ENCODE measurements around the gene PAWR. TPM values are rescaled to one million over a fixed set of nuclear protein-coding genes. Genes with fewer than 3 reads are reported as not detected.
"Not testable (repeated sequence)": the region's sequence is repeated elsewhere in the genome, so short reads cannot be mapped to it uniquely, and the experiment has no call there.

The PAWR gene
- total and polyA plus RNA-seq, 5 experiments from 2014 or later, result 0.38 to 8.1 (median 2.2) TPM

- ATAC-seq (no peak), DNase-seq (no peak)
- Mint-ChIP-seq H3K9me3 (no peaks in the 10 kb centered on the region), H3K27ac (no peak overlapping the region), H3K27me3 (peaks cover 0 to 4% (median under 1%) of the 10 kb centered on the region in 5 donors), H3K4me1 (no peaks in the 10 kb centered on the region), H3K36me3 (no peaks in the 10 kb centered on the region), H3K4me3 (no peak overlapping the region)
- POLR2A ChIA-PET, result no interaction called here
These were observed 55.8 kb downstream of the PAWR start for GRCh38 chr12:79634957-79635471.

- ATAC-seq (no peak), DNase-seq (no peak)
- peaks cover 0 to 11% (median 2%) of the 10 kb centered on the region in 9 donors for H3K9me3 Mint-ChIP-seq
- no peak overlapping the region for H3K4me3 Mint-ChIP-seq
- H3K27me3 Mint-ChIP-seq, result peaks cover 0 to 1% (median 0%) of the 10 kb centered on the region in 5 donors
- H3K27ac Mint-ChIP-seq, result no peak overlapping the region
- H3K36me3 Mint-ChIP-seq, result no peaks in the 10 kb centered on the region
- POLR2A ChIA-PET, result no interaction called here
- H3K4me1 Mint-ChIP-seq, result no peaks in the 10 kb centered on the region
These were observed 61.2 kb downstream of the PAWR start for GRCh38 chr12:79629561-79629960.

GRCh38 chr12:79626735-79627134 lies 64.0 kb downstream of the PAWR start:
- H3K27ac Mint-ChIP-seq, H3K27me3 Mint-ChIP-seq, POLR2A ChIA-PET: not testable (repeated sequence)

GRCh38 chr12:79624378-79624777 lies 66.4 kb downstream of the PAWR start:
- Mint-ChIP-seq H3K9me3 (peaks cover 0 to 11% (median 2%) of the 10 kb centered on the region in 9 donors), H3K4me3 (no peak overlapping the region), H3K27me3 (peaks cover 0 to 1% (median 0%) of the 10 kb centered on the region in 5 donors), H3K4me1 (no peaks in the 10 kb centered on the region), H3K36me3 (no peaks in the 10 kb centered on the region), H3K27ac (no peak overlapping the region)
- ATAC-seq, result no peak
- no peak for DNase-seq
- POLR2A ChIA-PET, result no interaction called here

More at GRCh38 chr12:79626735-79627134, 64.0 kb downstream of the PAWR start:
- H3K4me1 Mint-ChIP-seq, H3K36me3 Mint-ChIP-seq, ATAC-seq, DNase-seq, H3K4me3 Mint-ChIP-seq: not testable (repeated sequence)
- H3K9me3 Mint-ChIP-seq, result peaks cover 0 to 11% (median 2%) of the 10 kb centered on the region in 9 donors

GRCh38 chr12:79619872-79620562 lies 70.7 kb downstream of the PAWR start:
- ATAC-seq (no peak), DNase-seq (no peak)
- Mint-ChIP-seq H3K4me3 (no peak overlapping the region), H3K9me3 (peaks cover 0 to under 1% (median 0%) of the 10 kb centered on the region in 9 donors), H3K4me1 (no peaks in the 10 kb centered on the region), H3K36me3 (no peaks in the 10 kb centered on the region), H3K27ac (no peak overlapping the region), H3K27me3 (peaks cover 0 to 1% (median 0%) of the 10 kb centered on the region in 5 donors)
- POLR2A ChIA-PET, result interaction anchor here (0.6 kb wide), 1 partner anchor 10 kb away, joined by 4 read pairs; no protein-coding TSS in a partner anchor

GRCh38 chr12:79618848-79619404 lies 71.8 kb downstream of the PAWR start:
- POLR2A ChIA-PET, result interaction anchor here (0.6 kb wide), 1 partner anchor 11 kb away, joined by 4 read pairs; no protein-coding TSS in a partner anchor
- ATAC-seq (no peak), DNase-seq (no peak)
- Mint-ChIP-seq H3K4me1 (no peaks in the 10 kb centered on the region), H3K9me3 (no peaks in the 10 kb centered on the region), H3K36me3 (no peaks in the 10 kb centered on the region), H3K27ac (no peak overlapping the region), H3K4me3 (no peak overlapping the region), H3K27me3 (peaks cover 0 to 1% (median 0%) of the 10 kb centered on the region in 5 donors)

GRCh38 chr12:79617696-79618095 lies 73.1 kb downstream of the PAWR start:
- DNase-seq (no peak), ATAC-seq (no peak)
- Mint-ChIP-seq H3K27ac (no peak overlapping the region), H3K36me3 (no peaks in the 10 kb centered on the region), H3K27me3 (peaks cover 0 to 1% (median 0%) of the 10 kb centered on the region in 5 donors), H3K9me3 (no peaks in the 10 kb centered on the region), H3K4me3 (no peak overlapping the region), H3K4me1 (no peaks in the 10 kb centered on the region)
- POLR2A ChIA-PET, result no interaction called here

GRCh38 chr12:79615596-79616560 lies 74.9 kb downstream of the PAWR start:
- Mint-ChIP-seq H3K36me3 (no peaks in the 10 kb centered on the region), H3K27ac (no peak overlapping the region), H3K4me3 (no peak overlapping the region), H3K9me3 (no peaks in the 10 kb centered on the region), H3K4me1 (no peaks in the 10 kb centered on the region), H3K27me3 (no peaks in the 10 kb centered on the region)
- POLR2A ChIA-PET, result interaction anchor here (0.6 kb wide), 1 partner anchor 102 kb away, joined by 3 read pairs; no protein-coding TSS in a partner anchor
- DNase-seq (no peak), ATAC-seq (no peak)

GRCh38 chr12:79614730-79615129 lies 76.0 kb downstream of the PAWR start:
- no peaks in the 10 kb centered on the region for H3K36me3 Mint-ChIP-seq
- H3K27me3 Mint-ChIP-seq, result no peaks in the 10 kb centered on the region
- POLR2A ChIA-PET, result no interaction called here

GRCh38 chr12:79601908-79602307 lies 88.9 kb downstream of the PAWR start:
- Mint-ChIP-seq H3K27ac (no peak overlapping the region), H3K36me3 (no peaks in the 10 kb centered on the region), H3K27me3 (peaks cover 0 to 3% (median 0%) of the 10 kb centered on the region in 5 donors), H3K9me3 (peaks cover 0 to 3% (median 0%) of the 10 kb centered on the region in 9 donors), H3K4me1 (peaks cover 0 to 1% (median 0%) of the 10 kb centered on the region in 4 donors), H3K4me3 (no peak overlapping the region)
- POLR2A ChIA-PET, result no interaction called here
- DNase-seq, result no peak
- no peak for ATAC-seq

More at GRCh38 chr12:79614730-79615129, 76.0 kb downstream of the PAWR start:
- ATAC-seq, result no peak
- no peak for DNase-seq
- no peak overlapping the region for H3K27ac Mint-ChIP-seq
- H3K4me1 Mint-ChIP-seq, result no peaks in the 10 kb centered on the region
- no peaks in the 10 kb centered on the region for H3K9me3 Mint-ChIP-seq
- no peak overlapping the region for H3K4me3 Mint-ChIP-seq

GRCh38 chr12:79597910-79598309 lies 92.9 kb downstream of the PAWR start:
- H3K9me3 Mint-ChIP-seq, result peaks cover 0 to 3% (median 0%) of the 10 kb centered on the region in 9 donors
- H3K27me3 Mint-ChIP-seq, result peaks cover 0 to 3% (median 0%) of the 10 kb centered on the region in 5 donors
- DNase-seq (no peak), ATAC-seq (no peak)
- POLR2A ChIA-PET, result no interaction called here
- peaks cover 0 to 1% (median 0%) of the 10 kb centered on the region in 4 donors for H3K4me1 Mint-ChIP-seq
- H3K36me3 Mint-ChIP-seq, result no peaks in the 10 kb centered on the region
- H3K27ac Mint-ChIP-seq, result no peak overlapping the region
- H3K4me3 Mint-ChIP-seq, result no peak overlapping the region

GRCh38 chr12:79596719-79597350 lies 93.9 kb downstream of the PAWR start:
- Mint-ChIP-seq H3K9me3 (peaks cover 0 to 3% (median 0%) of the 10 kb centered on the region in 9 donors), H3K27ac (no peak overlapping the region), H3K36me3 (no peaks in the 10 kb centered on the region), H3K27me3 (peaks cover 0 to under 1% (median 0%) of the 10 kb centered on the region in 5 donors), H3K4me3 (no peak overlapping the region), H3K4me1 (peaks cover 0 to 1% (median 0%) of the 10 kb centered on the region in 4 donors)
- POLR2A ChIA-PET, result no interaction called here
- no peak for DNase-seq
- ATAC-seq, result no peak
